Osteoblast (primary cell): Measurements from ENCODE around the gene HPD. TPM values are rescaled to one million over a fixed set of nuclear protein-coding genes. Genes with fewer than 3 reads are reported as not detected.
A peak's percentile ranks its signal among the peaks of the same experiment; 100 is the strongest.

Experiments
- DNase-seq: peaks from one replicate; pipeline ENCODE4 v3.0.0; 2011; ENCODE audit warnings: low spot score, mixed read lengths; ENCODE audit not compliant: insufficient read length; ENCODE audit errors: missing footprints
- H2AFZ ChIP-seq: 2 replicates; pipeline ENCODE4 v1.6.0; 2011; ENCODE audit warnings: mild to moderate bottlenecking, low read length
- H3K27ac ChIP-seq: 2 replicates; pipeline ENCODE4 v1.5.1; 2011; ENCODE audit warnings: mild to moderate bottlenecking, low read depth, low read length, moderate library complexity
- H3K27me3 ChIP-seq: 2 replicates; pipeline ENCODE4 v1.6.0; 2012; ENCODE audit warnings: mild to moderate bottlenecking, control low read depth, inconsistent platforms, low read length, moderate library complexity; ENCODE audit not compliant: insufficient read depth
- H3K36me3 ChIP-seq: 2 replicates; pipeline ENCODE4 v1.5.1; 2011; ENCODE audit warnings: mild to moderate bottlenecking, low read length, control low read depth, moderate library complexity; ENCODE audit not compliant: insufficient read depth
- H3K4me1 ChIP-seq: 2 replicates; pipeline ENCODE4 v1.5.1; 2011; ENCODE audit warnings: mild to moderate bottlenecking, low read length, control low read depth, moderate library complexity; ENCODE audit not compliant: insufficient read depth
- H3K4me2 ChIP-seq: 2 replicates; pipeline ENCODE4 v1.6.0; 2011; ENCODE audit warnings: mild to moderate bottlenecking, low read length; ENCODE audit not compliant: insufficient read depth
- H3K4me3 ChIP-seq: fragments of 200-600 bp; sonication (generic); 3 replicates; pipeline ENCODE4 v1.5.1; 2012; ENCODE audit warnings: mild to moderate bottlenecking, low read length, inconsistent platforms; ENCODE audit not compliant: insufficient read depth
- H3K79me2 ChIP-seq: 2 replicates; pipeline ENCODE4 v1.6.0; 2012; ENCODE audit warnings: mild to moderate bottlenecking, low read length, control low read depth, inconsistent platforms; ENCODE audit not compliant: insufficient read depth
- H3K9me3 ChIP-seq: 2 replicates; pipeline ENCODE4 v1.5.1; 2011; ENCODE audit warnings: low read depth, low read length, control low read depth
- H4K20me1 ChIP-seq: 2 replicates; pipeline ENCODE4 v1.6.0; 2012; ENCODE audit warnings: mild to moderate bottlenecking, low read length, control low read depth; ENCODE audit not compliant: insufficient read depth
- total RNA-seq: library from RNA; depleted of rRNA; stranded (reverse); fragments of >200 nt; gene quantifications from 2 replicates; pipeline ENCODE4 v1.2.3, GENCODE V29; 2012
- TF ChIP-seq, protein P1 (sequence below): IDR thresholded peaks from 2 replicates; pipeline ENCODE4 v1.5.1; 2011; ENCODE audit warnings: mild to moderate bottlenecking, low read depth, low read length, moderate library complexity; ENCODE audit errors: extremely low read depth

Gene HPD
- total RNA-seq, 1 donor, result under 0.01 TPM

DNA sequence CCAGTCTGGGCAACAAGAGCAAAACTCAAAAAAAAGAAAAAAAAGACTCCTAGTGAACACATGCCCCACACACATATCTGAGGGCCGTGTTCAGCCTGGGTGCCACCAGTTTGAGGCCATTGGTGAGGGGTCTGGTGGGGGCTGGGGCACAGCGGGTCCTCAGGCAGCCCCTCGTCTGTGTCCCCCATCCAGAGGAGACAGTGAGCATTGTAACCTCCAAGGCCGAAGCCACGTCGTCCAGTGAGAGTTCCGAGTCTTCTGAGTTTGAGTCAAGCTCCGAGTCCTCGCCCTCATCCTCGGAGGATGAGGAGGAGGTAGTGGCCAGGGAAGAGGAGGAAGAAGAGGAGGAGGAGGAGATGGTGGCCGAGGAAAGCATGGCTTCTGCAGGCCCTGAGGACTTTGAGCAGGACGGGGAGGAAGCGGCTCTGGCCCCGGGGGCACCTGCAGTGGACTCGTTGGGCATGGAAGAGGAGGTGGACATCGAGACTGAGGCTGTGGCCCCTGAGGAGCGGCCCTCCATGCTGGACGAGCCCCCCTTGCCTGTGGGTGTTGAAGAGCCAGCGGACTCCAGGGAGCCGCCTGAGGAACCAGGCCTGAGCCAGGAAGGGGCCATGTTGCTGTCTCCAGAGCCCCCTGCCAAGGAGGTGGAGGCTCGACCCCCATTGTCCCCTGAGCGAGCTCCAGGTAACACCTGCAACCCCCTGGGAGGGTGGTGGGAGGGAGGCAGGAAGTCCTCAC, 39.3 kb downstream of the HPD start:
- Histone ChIP-seq H3K4me1 (no peaks in the 10 kb centered on the region), H3K27me3 (no peaks in the 10 kb centered on the region), H2AFZ (no peak overlapping the region), H3K79me2 (peaks cover 44% of the 10 kb centered on the region), H3K4me3 (no peak overlapping the region), H3K27ac (no peak overlapping the region), H3K4me2 (no peak overlapping the region), H3K9me3 (no peaks in the 10 kb centered on the region), H4K20me1 (peaks cover 22% of the 10 kb centered on the region), H3K36me3 (peaks cover 85% of the 10 kb centered on the region)
- DNase-seq, result peak; percentile 51
- TF ChIP-seq, protein P1, sequence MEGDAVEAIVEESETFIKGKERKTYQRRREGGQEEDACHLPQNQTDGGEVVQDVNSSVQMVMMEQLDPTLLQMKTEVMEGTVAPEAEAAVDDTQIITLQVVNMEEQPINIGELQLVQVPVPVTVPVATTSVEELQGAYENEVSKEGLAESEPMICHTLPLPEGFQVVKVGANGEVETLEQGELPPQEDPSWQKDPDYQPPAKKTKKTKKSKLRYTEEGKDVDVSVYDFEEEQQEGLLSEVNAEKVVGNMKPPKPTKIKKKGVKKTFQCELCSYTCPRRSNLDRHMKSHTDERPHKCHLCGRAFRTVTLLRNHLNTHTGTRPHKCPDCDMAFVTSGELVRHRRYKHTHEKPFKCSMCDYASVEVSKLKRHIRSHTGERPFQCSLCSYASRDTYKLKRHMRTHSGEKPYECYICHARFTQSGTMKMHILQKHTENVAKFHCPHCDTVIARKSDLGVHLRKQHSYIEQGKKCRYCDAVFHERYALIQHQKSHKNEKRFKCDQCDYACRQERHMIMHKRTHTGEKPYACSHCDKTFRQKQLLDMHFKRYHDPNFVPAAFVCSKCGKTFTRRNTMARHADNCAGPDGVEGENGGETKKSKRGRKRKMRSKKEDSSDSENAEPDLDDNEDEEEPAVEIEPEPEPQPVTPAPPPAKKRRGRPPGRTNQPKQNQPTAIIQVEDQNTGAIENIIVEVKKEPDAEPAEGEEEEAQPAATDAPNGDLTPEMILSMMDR, result no peak

GRCh38 chr12:121817648-121818043, 41.0 kb downstream of the HPD start:
- no peaks in the 10 kb centered on the region for H3K9me3 ChIP-seq
- peaks cover 29% of the 10 kb centered on the region for H4K20me1 ChIP-seq
- H3K4me2 ChIP-seq, result no peak overlapping the region
- DNase-seq, result peak; percentile 79
- peaks cover 5% of the 10 kb centered on the region for H3K4me1 ChIP-seq
- H3K79me2 ChIP-seq, result peaks cover 55% of the 10 kb centered on the region
- H3K36me3 ChIP-seq, result peaks cover 84% of the 10 kb centered on the region
- H3K27ac ChIP-seq, result no peak overlapping the region
- H2AFZ ChIP-seq, result no peak overlapping the region
- H3K27me3 ChIP-seq, result no peaks in the 10 kb centered on the region
- TF ChIP-seq, protein P1, result no peak
- no peak overlapping the region for H3K4me3 ChIP-seq

- H4K20me1 ChIP-seq, result peaks cover 35% of the 10 kb centered on the region
- TF ChIP-seq, protein P1, result no peak
These were observed 41.6 kb downstream of the HPD start for GRCh38 chr12:121816925-121817647.

DNA sequence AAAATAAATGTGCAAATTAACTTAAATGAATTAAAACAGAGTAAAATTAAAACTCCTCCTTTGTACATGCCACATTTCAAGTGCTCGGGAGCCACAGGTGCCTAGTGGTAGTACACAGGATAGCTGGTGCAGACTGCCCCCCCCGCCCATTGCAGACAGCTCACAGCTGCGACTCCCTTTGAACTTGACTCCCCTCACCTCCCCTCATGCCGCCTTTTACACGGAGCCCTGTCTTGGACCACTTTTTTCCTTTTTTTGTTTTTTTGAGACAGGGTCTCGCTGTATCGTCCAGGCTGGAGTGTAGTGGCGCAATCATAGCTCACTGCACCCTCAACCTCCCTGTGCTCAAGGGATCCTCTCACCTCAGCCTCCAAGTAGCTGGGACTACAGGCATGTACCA, 43.4 kb downstream of the HPD start:
- Histone ChIP-seq H3K36me3 (peaks cover 74% of the 10 kb centered on the region), H4K20me1 (peaks cover 49% of the 10 kb centered on the region), H3K4me1 (peaks cover 22% of the 10 kb centered on the region), H3K79me2 (peaks cover 76% of the 10 kb centered on the region), H2AFZ (no peak overlapping the region), H3K4me3 (no peak overlapping the region), H3K4me2 (no peak overlapping the region), H3K27me3 (no peaks in the 10 kb centered on the region), H3K9me3 (no peaks in the 10 kb centered on the region), H3K27ac (no peak overlapping the region)
- TF ChIP-seq, protein P1, result no peak
- no peak for DNase-seq

More at GRCh38 chr12:121816925-121817647, 41.6 kb downstream of the HPD start:
- Histone ChIP-seq H3K36me3 (peaks cover 79% of the 10 kb centered on the region), H3K4me2 (no peak overlapping the region), H3K79me2 (peaks cover 61% of the 10 kb centered on the region), H3K4me3 (no peak overlapping the region), H3K27me3 (no peaks in the 10 kb centered on the region), H3K27ac (no peak overlapping the region), H3K9me3 (no peaks in the 10 kb centered on the region), H2AFZ (no peak overlapping the region), H3K4me1 (peaks cover 10% of the 10 kb centered on the region)
- DNase-seq, result peak; percentile 45
